CD14-positive monocyte (primary cell): ENCODE data around the gene ZSWIM9. TPM values are rescaled to one million over a fixed set of nuclear protein-coding genes. Genes with fewer than 3 reads are reported as not detected.

ENCODE experiments used
- DNase-seq, 3 donors: peaks; one replicate each; pipeline ENCODE4 v3.0.0-alpha.2; 2011 to 2022
- H2AFZ ChIP-seq: 2 replicates; pipeline ENCODE4 v1.6.0; 2012; ENCODE audit warnings: mild to moderate bottlenecking, low read depth, low read length, inconsistent platforms; ENCODE audit not compliant: insufficient read depth, poor library complexity, severe bottlenecking
- H3K27ac ChIP-seq, 2 donors: 1 replicate in 1 of 2; 2 replicates in 1 of 2; pipeline ENCODE4 v1.5.1; 2012 to 2013; ENCODE audit warnings: low read length in 2 of 2, control low read depth in 1 of 2, inconsistent platforms in 1 of 2, low read depth in 1 of 2, mild to moderate bottlenecking in 1 of 2
- H3K27me3 ChIP-seq, 2 donors: one replicate each; pipeline versions ENCODE4 v1.6.0 to v1.6.1; 2011 to 2013; ENCODE audit warnings: low read length in 2 of 2; ENCODE audit not compliant: control insufficient read depth in 2 of 2, insufficient read depth in 2 of 2
- H3K36me3 ChIP-seq, 2 donors: replicated peaks in 1 of 2; 1 replicate in 1 of 2; 2 replicates in 1 of 2; pipeline versions ENCODE4 v1.5.1 to v1.6.1; 2012 to 2013; ENCODE audit warnings: low read length in 2 of 2, control low read depth in 1 of 2, inconsistent platforms in 1 of 2, mild to moderate bottlenecking in 1 of 2; ENCODE audit not compliant: insufficient read depth in 2 of 2, control insufficient read depth in 1 of 2
- H3K4me1 ChIP-seq, 2 donors: 1 replicate in 1 of 2; 2 replicates in 1 of 2; pipeline versions ENCODE4 v1.5.1 to v1.6.1; 2012 to 2013; ENCODE audit warnings: low read length in 2 of 2, control low read depth in 1 of 2, inconsistent platforms in 1 of 2, mild to moderate bottlenecking in 1 of 2, moderate library complexity in 1 of 2; ENCODE audit not compliant: insufficient read depth in 2 of 2, control insufficient read depth in 1 of 2
- H3K4me2 ChIP-seq: replicated peaks from 2 replicates; pipeline ENCODE3; 2012; ENCODE audit warnings: low read length, moderate library complexity, mild to moderate bottlenecking; ENCODE audit not compliant: poor library complexity, severe bottlenecking; ENCODE audit errors: extremely low read depth
- H3K4me3 ChIP-seq, 3 experiments: fragments of 200-600 bp in 1 of 3; sonication (generic) in 1 of 3; replicated peaks in 1 of 3; 1 replicate in 2 of 3; 2 replicates in 1 of 3; pipeline ENCODE4 v1.5.1; 2011 to 2013; ENCODE audit warnings: low read length in 3 of 3, mild to moderate bottlenecking in 3 of 3, control low read depth in 2 of 3, low read depth in 2 of 3, inconsistent platforms in 1 of 3, moderate library complexity in 1 of 3
- H3K79me2 ChIP-seq: 2 replicates; pipeline ENCODE4 v1.6.0; 2012; ENCODE audit warnings: mild to moderate bottlenecking, control low read depth, inconsistent platforms, low read length, moderate library complexity; ENCODE audit not compliant: insufficient read depth
- H3K9ac ChIP-seq: 2 replicates; pipeline ENCODE4 v1.6.0; 2017; ENCODE audit warnings: low read length, mild to moderate bottlenecking; ENCODE audit not compliant: insufficient read depth, poor library complexity, severe bottlenecking
- H3K9me3 ChIP-seq, 2 donors: replicated peaks in 1 of 2; 1 replicate in 1 of 2; 2 replicates in 1 of 2; pipeline versions ENCODE4 v1.5.1 to v1.6.1; 2012 to 2013; ENCODE audit warnings: low read length in 2 of 2, control low read depth in 1 of 2; ENCODE audit not compliant: control insufficient read depth in 1 of 2, insufficient read depth in 1 of 2
- H4K20me1 ChIP-seq: 2 replicates; pipeline ENCODE4 v1.6.0; 2012; ENCODE audit warnings: mild to moderate bottlenecking, low read length, control low read depth, moderate library complexity; ENCODE audit not compliant: insufficient read depth
- H3K27ac Mint-ChIP-seq, 7 donors: one replicate each; pipeline ENCODE4 v1.8.0; 2020; ENCODE audit warnings: mild to moderate bottlenecking in 7 of 7, mixed read lengths in 7 of 7, moderate library complexity in 6 of 7, inconsistent platforms in 2 of 7
- H3K27me3 Mint-ChIP-seq, 3 donors: one replicate each; pipeline ENCODE4 v1.8.0; 2021 to 2022; ENCODE audit warnings: low read depth in 3 of 3, mild to moderate bottlenecking in 3 of 3, mixed read lengths in 3 of 3, moderate library complexity in 3 of 3, inconsistent platforms in 1 of 3
- H3K36me3 Mint-ChIP-seq, 2 donors: one replicate each; pipeline ENCODE4 v1.8.0; 2020; ENCODE audit warnings: mixed read lengths in 2 of 2, inconsistent platforms in 1 of 2, mild to moderate bottlenecking in 1 of 2
- H3K4me1 Mint-ChIP-seq: one replicate; pipeline ENCODE4 v1.8.0; 2020; ENCODE audit warnings: mild to moderate bottlenecking, mixed read lengths
- H3K4me3 Mint-ChIP-seq, 2 donors: one replicate each; pipeline ENCODE4 v1.8.0; 2020; ENCODE audit warnings: mild to moderate bottlenecking in 2 of 2, mixed read lengths in 2 of 2, moderate library complexity in 1 of 2
- H3K9me3 Mint-ChIP-seq, 7 donors: one replicate each; pipeline ENCODE4 v1.8.0; 2020 to 2022; ENCODE audit warnings: mixed read lengths in 7 of 7, mild to moderate bottlenecking in 6 of 7, moderate library complexity in 6 of 7, inconsistent platforms in 2 of 7
- CTCF ChIP-seq: fragments of 200-600 bp; IDR thresholded peaks from one replicate; pipeline ENCODE4 v1.8.0; 2022; ENCODE audit warnings: antibody characterized with exemption, mild to moderate bottlenecking
- WGBS: methylation state at CpG from one replicate; pipeline ENCODE4 v1.1.5; 2013; ENCODE audit warnings: missing lambda C conversion rate; ENCODE audit not compliant: insufficient coverage; 5-methylcytosine and 5-hydroxymethylcytosine counted together
- intact Hi-C, 2 donors: fragments of 100-400 bp; cut with micrococcal nuclease; formaldehyde crosslinking; loops; one replicate each; pipeline versions ENCODE4 v1.15.0 to v1.15.1; 2023
- polyA plus RNA-seq, 3 donors: library from polyadenylated mRNA; depleted of rRNA in 1 of 3; unstranded in 2 of 3; stranded (reverse) in 1 of 3; fragments of 300-500 nt in 2 of 3; fragments of >200 nt in 1 of 3; fragmentation: Illumina TruSeq in 2 of 3; gene quantifications; 1 replicate in 2 of 3; 2 replicates in 1 of 3; pipeline ENCODE4 v1.2.3, GENCODE V29; 2012 to 2021

The ZSWIM9 gene
- polyA plus RNA-seq, 3 donors = 0.28 to 2.5 (median 0.97) TPM

DNA sequence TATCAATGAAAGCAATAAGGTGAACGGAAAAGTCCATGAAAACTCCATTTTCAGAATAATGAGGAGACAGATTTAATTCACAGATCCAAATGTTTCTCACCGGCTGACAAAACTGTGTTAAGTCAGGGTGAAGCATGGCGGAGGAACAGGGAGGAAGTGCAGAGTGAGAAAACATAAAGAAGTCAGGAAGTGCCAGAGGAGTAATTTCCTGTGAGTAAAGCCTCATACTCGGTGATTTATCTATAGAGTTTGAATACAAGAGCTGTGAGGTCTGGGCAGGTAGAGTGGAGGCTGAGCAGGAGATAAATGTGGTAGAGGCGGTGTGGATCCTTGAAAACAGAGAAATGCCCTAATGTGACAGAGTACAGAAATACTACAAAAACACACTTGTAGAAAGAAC lies 73.8 kb downstream of the ZSWIM9 start:
- H3K4me3 ChIP-seq = peak overlapping the region in 2 of 3 experiments; percentile 35 to 61
- H3K27me3 Mint-ChIP-seq = no peaks in the 10 kb centered on the region
- H3K9me3 ChIP-seq = no peaks in the 10 kb centered on the region
- H3K4me2 ChIP-seq = peak overlapping the region; percentile 54
- peaks cover 23 to 52% of the 10 kb centered on the region in 2 donors for H3K4me1 ChIP-seq
- H3K4me1 Mint-ChIP-seq = peaks cover 37% of the 10 kb centered on the region
- H4K20me1 ChIP-seq = peaks cover 19% of the 10 kb centered on the region
- DNase-seq = peak; percentile 41 to 73 (median 67)
- H3K4me3 Mint-ChIP-seq = peak overlapping the region; percentile 58 to 86
- H3K9ac ChIP-seq = peak overlapping the region; percentile 36
- peaks cover 42 to 50% of the 10 kb centered on the region in 2 donors for H3K36me3 ChIP-seq
- peak overlapping the region; percentile 57 for H2AFZ ChIP-seq
- H3K9me3 Mint-ChIP-seq = no peaks in the 10 kb centered on the region
- intact Hi-C loops = no loop called here
- H3K27ac ChIP-seq = peak overlapping the region in 1 of 2 donors; percentile 84
- peak overlapping the region; percentile 80 to 95 (median 92) for H3K27ac Mint-ChIP-seq
- TF ChIP-seq CTCF = no peak
- peaks cover 82% of the 10 kb centered on the region for H3K79me2 ChIP-seq
- peaks cover 45 to 50% of the 10 kb centered on the region in 2 donors for H3K36me3 Mint-ChIP-seq
- no peaks in the 10 kb centered on the region for H3K27me3 ChIP-seq
- WGBS = 0% methylated on average over 2 of the region's 5 CpGs

GRCh38 chr19:48246101-48246500 lies 75.6 kb downstream of the ZSWIM9 start:
- peaks cover 75% of the 10 kb centered on the region for H3K79me2 ChIP-seq
- no peak overlapping the region for H3K4me2 ChIP-seq
- H3K4me3 Mint-ChIP-seq = no peak overlapping the region
- H3K36me3 ChIP-seq = peaks cover 26 to 32% of the 10 kb centered on the region in 2 donors
- no peaks in the 10 kb centered on the region for H3K9me3 ChIP-seq
- H3K4me3 ChIP-seq = no peak overlapping the region
- no peak for DNase-seq
- peaks cover 0 to 8% (median 0%) of the 10 kb centered on the region in 7 donors for H3K9me3 Mint-ChIP-seq
- peaks cover 33 to 63% of the 10 kb centered on the region in 2 donors for H3K4me1 ChIP-seq
- peak overlapping the region in 2 of 7 donors; percentile 51 to 80 for H3K27ac Mint-ChIP-seq
- no peak for TF ChIP-seq CTCF
- H3K27ac ChIP-seq = peak overlapping the region in 1 of 2 donors; percentile 18
- H3K4me1 Mint-ChIP-seq = peaks cover 43% of the 10 kb centered on the region
- H3K27me3 ChIP-seq = no peaks in the 10 kb centered on the region
- H2AFZ ChIP-seq = no peak overlapping the region
- WGBS = 84% methylated on average over 2 of the region's 5 CpGs
- intact Hi-C loops = no loop called here
- H3K9ac ChIP-seq = no peak overlapping the region
- H4K20me1 ChIP-seq = peaks cover 10% of the 10 kb centered on the region
- H3K36me3 Mint-ChIP-seq = peaks cover 29 to 36% of the 10 kb centered on the region in 2 donors
- no peaks in the 10 kb centered on the region for H3K27me3 Mint-ChIP-seq
